ENCODE measurements around the gene NLGN2.

NLGN2 gene

DNA sequence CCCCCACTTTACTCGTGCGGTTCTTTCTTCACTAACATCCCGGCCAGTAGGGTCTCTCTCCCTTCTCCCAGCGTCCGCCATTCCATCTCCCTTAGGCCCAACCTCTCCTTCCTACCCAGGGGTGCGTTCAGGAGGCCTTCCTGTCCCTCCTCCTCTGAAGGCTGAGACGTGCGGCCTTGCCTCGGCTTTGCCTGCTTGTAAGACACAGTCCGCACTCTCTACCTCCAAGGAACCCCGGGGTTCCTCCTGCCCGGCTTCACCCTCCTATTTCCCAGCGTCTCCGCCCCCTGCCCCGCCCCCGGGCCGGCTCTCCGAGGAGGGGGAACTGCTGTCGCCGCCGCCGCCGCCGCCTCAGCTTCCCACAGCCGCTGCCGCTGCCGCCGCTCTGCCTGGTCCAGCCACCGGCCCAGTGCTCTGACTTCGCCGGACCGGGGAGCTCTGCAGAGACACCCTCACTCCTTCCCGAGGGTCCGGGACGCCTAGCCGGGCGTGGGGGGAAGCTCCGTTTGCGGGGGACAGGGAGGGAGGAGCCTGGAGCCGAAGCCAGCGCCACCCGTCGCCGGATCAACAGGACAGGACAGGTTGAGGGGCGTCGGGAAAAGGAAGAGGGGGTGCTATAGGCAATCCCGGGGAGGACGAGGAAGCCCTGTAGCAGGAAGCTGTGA, 30.4 kb downstream of the NLGN2 start:
- FAIRE-seq: no peak

DNA sequence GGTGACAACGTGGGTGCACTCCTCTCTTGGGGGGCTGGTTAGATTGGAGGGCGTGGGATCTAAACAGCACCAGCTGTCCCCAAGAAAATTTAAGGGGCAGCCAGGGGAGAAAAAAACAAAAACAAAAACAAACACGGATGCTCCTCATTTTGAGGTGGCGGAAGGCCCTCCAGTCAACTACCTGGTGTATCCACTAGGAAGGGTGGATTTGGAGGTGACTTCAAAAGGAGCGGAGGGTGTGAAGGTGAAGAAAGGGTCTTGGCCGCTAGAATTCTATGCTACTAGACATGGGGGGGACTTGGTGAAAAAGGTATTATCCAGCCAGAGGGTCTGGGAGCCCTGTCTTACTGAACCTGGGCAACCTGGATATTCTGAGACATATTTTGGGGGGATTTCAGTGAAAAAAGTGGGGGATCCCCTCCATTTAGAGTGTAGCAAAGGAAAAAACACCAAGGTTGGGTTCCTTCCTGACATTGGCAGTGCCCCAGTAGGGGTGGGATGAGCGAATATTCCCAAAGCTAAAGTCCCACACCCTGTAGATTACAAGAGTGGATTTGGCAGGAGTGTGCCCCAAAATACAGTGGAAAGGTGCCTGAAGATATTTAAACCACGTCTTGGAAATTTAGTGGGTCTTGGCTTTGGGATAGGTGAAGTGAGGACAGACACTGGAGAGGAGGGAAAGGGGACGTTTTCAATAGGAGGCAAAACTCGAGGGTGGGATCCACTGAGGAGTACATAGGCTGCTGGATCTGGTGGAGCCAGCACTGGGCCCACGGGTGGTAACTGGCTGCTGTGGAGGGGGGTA, 31.2 kb downstream of the NLGN2 start:
- FAIRE-seq: no peak

DNA sequence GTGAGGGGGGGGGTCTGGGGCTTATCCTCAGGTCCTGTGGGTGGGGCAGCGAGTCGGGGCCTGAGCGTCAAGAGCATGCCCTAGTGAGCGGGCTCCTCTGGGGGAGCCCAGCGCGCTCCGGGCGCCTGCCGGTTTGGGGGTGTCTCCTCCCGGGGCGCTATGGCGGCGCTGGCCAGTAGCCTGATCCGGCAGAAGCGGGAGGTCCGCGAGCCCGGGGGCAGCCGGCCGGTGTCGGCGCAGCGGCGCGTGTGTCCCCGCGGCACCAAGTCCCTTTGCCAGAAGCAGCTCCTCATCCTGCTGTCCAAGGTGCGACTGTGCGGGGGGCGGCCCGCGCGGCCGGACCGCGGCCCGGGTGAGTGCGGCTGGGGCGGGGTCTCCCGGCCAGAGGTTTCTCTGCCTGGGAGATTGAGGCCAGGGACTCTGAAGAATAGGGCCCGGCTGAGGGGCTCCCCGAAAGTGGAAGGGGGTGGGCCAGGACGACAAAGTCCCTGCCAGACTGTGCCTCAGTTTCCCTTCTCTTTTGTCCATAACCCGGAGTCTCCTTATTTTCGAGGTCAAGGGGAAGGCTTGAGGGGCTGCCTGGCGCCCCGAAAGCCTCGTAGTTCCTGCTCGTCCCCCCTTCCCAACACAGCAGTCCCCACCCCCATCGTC, 31.9 kb downstream of the NLGN2 start, which contains the start of gene FGF11:
FGF11 (plus strand) TSS at position 51 of the 651 bp plus-strand sequence; CDS start at position 160, 109 bp downstream.
- no peak for FAIRE-seq

DNA sequence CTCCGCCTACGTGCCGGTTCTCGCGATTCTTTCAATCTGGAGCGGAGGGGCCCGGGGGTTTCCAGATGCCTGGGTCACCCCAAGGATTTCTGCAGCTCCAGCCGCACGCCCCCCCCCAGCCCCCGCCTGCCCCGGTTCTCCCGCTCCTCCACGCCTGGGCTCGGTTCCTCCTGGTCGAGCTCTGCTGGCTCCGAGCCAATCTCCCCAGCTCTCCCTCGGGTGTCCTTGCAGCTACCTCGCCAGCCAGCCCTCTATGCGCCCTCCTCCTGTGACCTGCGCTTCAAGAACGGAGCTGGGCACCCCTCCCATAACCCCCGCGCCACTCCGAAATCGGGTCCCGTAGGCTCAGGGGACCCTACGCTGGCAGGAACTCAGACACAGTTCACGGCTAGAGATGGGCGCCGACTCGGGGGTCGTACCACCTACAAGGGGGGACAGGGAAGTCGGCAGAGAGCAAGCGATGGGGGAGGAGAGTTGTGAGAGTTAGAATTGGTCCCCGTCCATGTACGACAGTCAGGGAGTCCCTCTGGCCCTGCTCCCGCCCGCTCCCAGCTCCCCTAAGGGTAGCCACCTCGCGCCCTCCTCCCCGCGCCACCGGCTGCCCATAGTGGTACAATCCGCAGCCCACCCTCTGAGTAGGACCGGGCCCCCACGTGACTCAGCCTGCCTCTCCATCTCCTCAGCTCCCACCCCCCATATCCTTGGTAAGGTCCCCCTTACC, 32.6 kb downstream of the NLGN2 start:
- no peak for FAIRE-seq

DNA sequence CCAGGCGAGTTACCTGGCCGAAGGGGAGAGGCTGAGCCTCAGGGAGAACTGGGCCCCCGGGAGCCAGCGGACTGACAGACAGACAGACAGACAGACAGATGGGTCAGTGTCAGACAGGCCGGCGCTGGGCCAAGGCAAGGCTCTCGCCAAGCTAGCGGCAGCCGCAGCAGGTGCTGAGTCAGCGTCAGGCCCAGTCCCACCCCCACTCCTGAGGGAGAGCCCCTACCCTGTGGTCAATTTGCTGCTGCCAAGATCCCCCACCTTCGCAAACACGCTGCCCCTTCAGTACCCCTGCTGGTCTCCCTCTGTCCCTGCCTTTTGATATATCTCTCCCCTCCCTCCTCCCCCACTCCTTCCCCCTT, 33.2 kb downstream of the NLGN2 start:
- no peak for FAIRE-seq

DNA sequence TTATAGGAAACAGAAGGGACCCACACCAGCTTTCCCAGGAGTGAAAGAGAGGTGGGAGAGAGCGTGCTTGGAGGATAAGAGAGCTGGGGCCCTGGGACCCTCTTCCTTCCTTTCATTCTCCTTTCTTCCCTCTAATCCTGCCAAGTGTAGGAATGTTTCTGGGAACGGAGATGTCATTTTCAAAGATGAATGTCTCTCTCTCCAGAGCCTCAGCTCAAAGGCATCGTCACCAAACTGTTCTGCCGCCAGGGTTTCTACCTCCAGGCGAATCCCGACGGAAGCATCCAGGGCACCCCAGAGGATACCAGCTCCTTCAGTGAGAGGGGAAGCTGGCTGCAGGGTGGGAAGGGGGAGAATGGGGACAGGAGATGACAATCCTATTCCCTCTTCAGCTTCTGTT, 33.6 kb downstream of the NLGN2 start:
- no peak for FAIRE-seq

DNA sequence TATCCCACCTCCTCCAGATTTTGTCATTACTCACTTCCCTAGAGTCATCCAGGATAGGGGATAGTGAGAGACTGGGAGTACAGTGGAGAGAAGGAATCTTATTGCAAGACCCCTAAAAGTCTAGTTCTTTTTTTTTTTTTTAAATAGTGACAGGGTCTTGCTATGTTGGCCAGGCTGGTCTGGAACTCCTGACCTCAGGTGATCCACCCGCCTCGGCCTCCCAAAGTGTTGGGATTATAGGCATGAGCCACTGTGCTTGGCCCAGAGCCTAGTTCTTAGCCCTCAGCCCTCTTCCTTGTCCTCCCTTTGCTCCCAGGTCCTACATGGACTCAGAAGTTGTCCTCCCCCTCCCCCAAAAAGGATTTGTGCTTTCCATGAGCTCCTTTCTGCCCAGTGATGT, 34.5 kb downstream of the NLGN2 start:
- no peak for FAIRE-seq

DNA sequence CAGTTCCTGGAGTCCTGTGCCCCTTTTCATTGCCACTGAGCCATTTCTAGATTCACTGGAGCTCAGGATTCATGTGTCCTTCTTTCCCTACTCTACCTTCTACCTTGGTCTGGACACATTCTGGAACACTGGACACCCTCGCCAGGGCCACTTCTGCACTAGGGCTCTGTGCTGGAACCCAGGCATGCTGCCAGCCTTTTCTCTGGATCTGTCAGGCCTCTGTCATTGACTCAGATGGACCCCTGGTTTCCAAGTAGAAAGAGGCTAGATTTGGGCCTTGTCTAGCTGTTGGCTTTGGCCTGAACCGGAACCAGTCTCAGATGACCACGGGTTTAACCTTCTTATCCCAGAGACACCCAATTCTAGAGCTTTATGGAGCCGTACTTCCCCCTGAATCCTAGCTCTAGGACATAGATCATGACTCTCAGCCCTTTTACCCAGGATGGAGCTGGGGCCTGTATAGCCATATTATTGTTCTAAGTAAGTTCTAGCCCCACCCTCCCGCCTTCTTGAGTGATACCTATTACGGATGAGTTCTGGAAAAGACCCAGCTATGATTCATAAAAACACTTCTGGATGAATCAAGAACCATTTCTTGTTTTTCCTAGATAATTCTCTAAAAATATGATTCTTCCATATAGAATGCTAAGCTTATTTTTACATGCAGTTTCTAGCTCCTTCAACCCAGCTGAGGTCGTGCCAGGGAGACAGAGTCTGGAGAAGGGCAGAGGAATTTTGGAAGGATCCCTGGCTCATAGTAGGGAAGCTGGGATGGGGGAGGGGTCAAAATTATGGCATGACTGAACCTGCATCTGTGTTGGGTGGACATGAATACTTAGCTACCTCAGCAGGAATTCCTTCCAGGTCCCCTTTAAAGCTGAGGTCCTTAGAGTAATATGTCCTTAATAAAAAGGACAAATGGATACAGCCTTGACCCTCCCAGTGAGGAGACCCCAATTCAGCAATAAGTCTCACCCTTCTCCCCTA, 36.1 kb downstream of the NLGN2 start:
- FAIRE-seq: no peak

DNA sequence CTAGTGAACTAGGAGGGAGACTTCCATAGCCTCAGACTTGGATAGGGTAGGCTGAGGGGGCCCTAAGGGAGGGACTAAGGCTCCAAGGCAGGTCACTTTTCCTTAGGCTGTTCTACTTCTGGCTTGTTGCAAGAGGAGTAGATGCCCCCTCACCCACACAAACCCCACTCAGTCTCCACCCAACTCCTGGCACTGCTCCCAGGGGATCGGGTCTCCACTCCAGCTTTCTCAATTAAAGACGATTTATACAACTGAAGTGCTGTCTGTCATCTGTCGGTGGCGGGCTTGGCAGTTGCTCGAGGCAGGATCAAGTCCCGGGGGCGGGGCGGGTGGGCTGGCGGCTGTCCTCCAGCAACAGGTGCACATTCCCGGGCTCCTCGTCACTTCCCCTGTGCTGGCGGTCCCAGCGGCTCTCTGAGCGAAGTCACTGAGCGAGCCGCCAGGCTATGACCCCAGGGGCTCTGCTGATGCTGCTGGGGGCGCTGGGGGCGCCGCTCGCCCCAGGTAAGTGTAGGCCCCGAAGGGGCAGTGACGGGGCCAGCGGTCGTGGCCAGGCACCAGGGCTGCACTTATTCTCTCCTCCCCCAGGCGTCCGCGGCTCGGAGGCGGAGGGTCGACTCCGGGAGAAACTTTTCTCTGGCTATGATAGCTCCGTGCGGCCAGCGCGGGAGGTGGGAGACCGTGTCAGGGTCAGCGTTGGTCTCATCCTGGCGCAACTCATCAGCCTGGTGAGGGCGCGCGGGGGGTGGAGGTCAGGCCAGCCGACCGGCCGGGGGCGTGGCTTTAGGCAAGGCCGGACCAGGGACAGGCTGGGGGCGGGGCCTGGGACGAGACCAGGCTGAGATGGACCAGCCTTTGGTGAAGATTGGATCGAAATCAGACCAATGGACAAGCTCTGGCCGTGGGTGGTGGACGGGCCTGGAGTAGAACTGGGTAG, 37.3 kb downstream of the NLGN2 start, which contains the start of gene CHRNB1:
CHRNB1 (plus strand) TSS at position 380 of the 937 bp plus-strand sequence; CDS start at position 447, 67 bp downstream.
- no peak for FAIRE-seq

DNA sequence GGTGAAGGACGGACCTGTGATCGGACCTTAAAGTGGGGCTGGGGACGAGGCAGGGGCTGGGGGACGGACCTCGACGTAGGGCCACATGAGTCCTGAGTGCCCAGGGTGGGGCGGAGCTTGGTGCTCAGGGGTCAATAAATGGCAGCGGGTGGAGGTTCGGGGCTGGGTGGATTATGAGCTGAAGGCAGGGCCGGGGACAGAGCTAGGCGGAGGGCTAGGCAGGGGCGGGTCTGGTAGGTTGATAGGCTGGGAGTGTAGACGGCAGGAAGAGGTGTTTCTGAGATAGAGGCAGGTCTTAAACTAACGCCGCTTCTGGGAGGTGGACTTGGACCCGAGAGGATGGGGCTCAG, 37.9 kb downstream of the NLGN2 start:
- FAIRE-seq: no peak

DNA sequence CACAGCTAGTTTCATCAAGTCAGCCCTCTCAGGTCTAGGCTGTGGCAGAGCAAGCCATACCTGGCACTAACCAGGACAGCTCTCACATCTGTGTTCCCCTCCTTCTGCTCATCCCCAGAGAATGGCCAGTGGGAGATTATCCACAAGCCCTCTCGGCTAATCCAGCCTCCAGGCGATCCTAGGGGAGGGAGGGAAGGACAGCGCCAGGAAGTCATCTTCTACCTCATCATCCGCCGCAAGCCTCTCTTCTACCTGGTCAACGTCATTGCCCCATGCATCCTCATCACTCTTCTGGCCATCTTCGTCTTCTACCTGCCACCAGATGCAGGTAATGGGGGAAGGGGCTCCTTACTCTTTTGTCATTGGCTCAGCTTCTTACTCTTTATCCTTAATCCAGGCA, 40.8 kb downstream of the NLGN2 start:
- no peak for FAIRE-seq

DNA sequence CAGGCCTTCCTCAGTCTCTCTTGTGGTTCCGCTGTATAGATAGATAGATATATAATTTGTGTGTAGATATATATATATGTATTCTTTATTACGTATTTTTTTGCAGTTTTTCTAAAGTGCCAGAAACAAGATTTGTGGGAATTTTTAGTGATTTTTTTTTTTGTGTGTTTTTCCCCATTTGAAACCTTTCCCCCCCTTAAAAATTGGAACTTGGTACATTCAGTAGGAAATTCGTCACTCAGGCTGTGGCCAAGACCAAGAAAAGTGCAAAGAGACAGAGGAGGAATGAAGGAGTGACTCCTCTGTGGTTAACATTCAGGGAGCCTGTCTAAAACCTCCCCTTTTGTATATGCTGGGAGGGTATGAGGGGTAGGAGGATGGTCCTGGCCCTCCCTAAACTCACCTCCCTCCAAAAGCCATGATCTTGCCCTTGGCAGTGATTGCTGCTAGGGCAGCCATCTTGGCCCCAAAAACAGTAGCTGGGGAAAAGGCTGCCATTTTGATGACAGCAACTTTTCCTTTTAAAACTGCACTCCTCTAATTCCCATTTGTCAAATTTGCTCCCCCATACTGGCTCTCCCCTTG, 52.4 kb downstream of the NLGN2 start:
- no peak for FAIRE-seq

DNA sequence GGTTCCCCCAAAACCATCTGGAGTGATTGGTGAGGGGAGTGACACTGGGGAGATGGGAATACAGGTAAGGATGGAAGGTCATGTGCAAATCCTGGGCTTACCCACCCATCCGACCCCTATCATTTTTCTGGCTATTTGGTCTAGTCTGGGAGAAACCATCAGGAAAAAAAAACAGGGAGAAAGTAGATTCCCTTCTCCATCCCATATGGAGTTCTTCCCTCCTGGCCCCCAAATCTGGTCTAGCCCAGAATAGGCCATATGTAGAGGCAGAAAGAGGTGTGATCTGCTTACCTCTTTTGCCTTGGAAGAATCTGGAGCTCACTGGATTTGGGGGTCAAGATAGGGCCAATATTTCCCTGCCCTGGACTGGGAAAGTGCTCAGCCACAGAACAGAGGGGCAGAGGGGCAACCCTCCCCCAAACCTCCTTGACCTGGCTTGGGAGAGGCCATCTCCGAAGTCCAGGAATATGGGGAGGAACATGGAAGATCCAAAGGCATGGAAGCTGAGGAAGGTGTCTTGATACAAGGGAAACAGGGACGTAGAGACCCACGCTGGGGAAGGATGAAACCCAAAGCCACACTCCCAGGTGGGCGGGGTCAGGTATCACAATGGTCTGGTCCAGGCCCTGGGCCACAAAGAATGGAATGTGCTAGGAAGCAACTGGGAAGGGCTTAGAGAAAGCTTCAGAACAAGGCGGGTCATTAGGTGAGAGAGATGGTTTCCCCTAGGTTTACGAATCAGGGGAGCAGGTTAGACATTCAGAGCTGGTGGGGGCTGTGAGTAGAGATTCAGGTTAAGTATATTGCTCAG, 53.4 kb downstream of the NLGN2 start:
- FAIRE-seq: no peak

DNA sequence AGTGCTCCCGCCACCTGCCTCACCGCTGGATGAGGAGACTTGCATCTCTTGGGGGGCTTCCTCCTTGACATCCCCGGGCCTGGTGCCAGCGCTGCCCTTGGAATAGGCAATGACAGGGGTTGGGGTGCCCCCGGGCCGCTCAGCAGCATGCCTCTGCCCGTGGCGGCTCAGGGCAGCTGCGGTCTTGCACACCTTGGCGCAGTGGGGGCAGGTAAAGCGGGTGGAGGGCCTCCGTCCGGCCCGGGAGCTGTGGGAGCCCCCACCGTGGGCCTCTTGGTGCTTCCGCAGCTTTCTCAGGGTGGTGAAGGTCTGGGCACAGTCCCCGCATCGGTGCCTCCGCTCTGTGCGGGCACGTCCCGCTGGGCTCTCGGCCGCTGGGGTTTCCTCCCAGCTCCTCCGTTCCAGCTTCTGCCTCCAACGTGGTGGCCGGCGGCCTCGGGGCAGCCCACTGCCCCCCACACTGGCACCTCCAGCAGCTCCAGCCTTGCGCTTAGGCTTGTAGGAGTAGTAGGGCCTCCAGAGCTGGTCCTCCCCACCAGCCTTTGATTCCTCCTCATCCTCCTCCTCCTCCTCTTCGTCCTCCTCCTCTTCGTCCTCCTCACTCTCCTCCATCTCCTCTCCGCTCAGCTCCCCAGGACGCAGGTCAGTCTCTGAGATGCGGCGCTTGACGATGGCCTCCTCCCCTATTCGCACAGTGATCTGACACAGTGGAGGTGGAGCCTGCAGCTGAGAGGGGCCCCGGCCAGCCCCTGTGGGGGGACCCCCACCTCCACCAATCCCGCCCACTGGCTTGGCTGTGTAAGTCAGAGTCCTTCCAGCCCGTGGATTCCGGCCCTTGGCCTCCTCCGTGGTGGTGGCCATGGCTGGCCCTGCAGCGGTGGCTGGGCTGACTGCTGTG, 55.1 kb downstream of the NLGN2 start:
- no peak for FAIRE-seq

DNA sequence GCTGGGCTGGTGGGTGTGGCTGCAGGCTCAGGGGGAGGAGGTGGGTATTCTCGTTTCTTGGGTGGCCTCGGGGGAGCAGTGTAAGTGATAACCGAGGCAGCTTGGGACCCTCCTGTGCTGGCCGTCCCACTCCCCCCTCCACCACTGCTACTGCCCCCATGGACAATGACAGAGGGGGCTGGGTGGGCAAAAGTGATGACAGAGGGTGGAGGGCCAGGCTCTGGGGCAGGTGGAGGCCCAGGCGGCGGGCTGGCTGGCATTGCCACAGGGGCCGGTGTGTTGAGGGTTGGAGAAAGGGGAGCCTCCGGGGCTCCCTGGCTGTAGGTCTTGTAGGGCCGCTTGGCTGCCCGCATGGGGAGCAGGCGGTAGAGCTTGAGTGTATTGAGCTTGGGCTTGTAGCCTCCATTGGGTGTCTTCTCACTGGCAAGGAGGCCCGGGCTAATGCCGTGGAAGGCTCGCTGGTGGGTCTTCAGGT, 55.8 kb downstream of the NLGN2 start:
- no peak for FAIRE-seq

DNA sequence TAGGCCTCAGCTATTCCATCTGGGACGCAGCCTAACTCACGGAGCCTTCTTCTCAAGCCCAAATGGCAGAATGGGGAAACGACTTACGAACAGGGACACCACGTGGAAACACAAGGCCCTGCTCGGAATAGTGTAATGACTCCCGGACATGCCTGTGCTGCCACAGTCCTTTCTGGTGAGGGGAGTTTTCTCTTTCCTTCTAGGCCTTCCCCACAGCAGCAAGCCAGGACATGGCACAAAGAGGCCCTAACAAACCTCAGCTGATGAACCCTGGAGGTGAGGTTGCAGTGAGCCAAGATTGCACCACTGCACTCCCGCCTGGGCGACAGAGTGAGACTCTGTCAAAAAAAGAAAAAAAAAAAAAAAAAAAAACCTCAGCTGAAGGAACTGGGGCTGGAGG, 56.4 kb downstream of the NLGN2 start:
- no peak for FAIRE-seq

DNA sequence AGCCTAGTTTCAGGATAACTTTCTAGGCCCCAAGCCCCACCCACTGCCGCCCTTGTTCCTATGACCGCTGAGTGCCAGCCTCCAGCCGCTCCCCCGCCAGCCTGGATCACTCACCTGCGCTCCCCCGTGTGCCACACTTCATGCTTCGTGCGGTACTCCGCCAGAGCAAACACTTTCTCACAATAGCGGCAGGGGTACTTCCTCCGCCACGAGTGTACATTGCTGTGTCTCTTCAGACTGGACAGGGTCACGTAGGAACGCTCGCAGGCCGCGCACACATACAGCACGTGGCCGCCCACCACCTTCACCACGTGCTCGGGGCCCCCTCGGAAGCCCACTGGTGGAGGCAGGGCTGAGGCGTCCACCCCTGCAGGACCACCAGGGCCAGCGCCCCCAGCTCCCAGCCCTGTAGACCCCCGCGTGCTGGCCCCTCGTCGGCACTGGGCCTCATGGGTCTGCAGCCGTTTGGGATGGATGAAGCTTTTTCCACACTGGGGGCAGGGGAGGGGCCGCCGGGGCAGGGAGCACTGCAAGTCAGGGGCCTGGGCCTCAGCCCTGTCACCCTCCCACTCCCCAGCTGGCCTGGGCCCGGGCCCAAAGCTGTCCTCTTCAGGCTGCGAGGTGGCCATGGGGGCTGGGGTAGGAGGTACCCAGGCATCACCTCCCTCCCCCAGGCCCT, 58.1 kb downstream of the NLGN2 start:
- FAIRE-seq: no peak

DNA sequence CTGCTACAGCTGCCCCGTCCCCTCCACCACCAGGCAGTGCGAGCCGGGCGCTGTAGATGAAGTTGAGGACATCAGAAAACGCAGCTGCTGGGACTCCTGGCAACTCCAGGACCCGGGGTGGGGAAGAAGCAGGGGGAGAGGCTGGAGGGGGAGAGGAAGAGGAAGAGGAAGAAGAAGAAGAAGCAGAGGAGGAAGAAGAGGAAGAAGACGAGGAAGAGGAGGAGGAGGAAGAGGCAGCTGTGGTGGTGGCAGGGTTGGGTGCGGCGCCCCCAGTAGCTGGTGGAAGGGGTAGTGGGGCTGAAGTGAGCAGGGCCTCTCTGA, 58.6 kb downstream of the NLGN2 start:
- no peak for FAIRE-seq
